BLaER1 treated with 17β-estradiol and CSF1 and Interleukin-3, amounts not matched to agents 10 nM and 100 nM (cell line): Measurements from ENCODE around the gene FKBP1B.

Experiments
- H3K27ac ChIP-seq, 11 experiments: shearing (Covaris generic); formaldehyde crosslinking; 2 replicates each; pipeline ENCODE4 v1.8.1; 2022
- H3K27me3 ChIP-seq, 11 experiments: shearing (Covaris generic); formaldehyde crosslinking; 2 replicates each; pipeline ENCODE4 v1.8.1; 2022
- H3K36me3 ChIP-seq, 11 experiments: shearing (Covaris generic); formaldehyde crosslinking; 2 replicates each; pipeline ENCODE4 v1.8.1; 2022
- H3K4me1 ChIP-seq, 10 experiments: shearing (Covaris generic); formaldehyde crosslinking; 2 replicates each; pipeline ENCODE4 v1.8.1; 2022
- H3K4me2 ChIP-seq, 11 experiments: shearing (Covaris generic); formaldehyde crosslinking; 2 replicates each; pipeline ENCODE4 v1.8.1; 2022
- H3K4me3 ChIP-seq, 10 experiments: shearing (Covaris generic); formaldehyde crosslinking; 2 replicates each; pipeline ENCODE4 v1.8.1; 2022
- H3K9ac ChIP-seq, 11 experiments: shearing (Covaris generic); formaldehyde crosslinking; 2 replicates each; pipeline ENCODE4 v1.8.1; 2022
- H3K9me3 ChIP-seq, 11 experiments: shearing (Covaris generic); formaldehyde crosslinking; replicated peaks in 1 of 11; 2 replicates each; pipeline ENCODE4 v1.8.1; 2022
- H4K20me1 ChIP-seq, 11 experiments: shearing (Covaris generic); formaldehyde crosslinking; 2 replicates each; pipeline ENCODE4 v1.8.1; 2022
- Cebpa-rat ChIP-seq, 11 experiments: shearing (Covaris generic); IDR thresholded peaks; 2 replicates each; pipeline ENCODE4 v1.8.1; 2022

The FKBP1B gene

DNA sequence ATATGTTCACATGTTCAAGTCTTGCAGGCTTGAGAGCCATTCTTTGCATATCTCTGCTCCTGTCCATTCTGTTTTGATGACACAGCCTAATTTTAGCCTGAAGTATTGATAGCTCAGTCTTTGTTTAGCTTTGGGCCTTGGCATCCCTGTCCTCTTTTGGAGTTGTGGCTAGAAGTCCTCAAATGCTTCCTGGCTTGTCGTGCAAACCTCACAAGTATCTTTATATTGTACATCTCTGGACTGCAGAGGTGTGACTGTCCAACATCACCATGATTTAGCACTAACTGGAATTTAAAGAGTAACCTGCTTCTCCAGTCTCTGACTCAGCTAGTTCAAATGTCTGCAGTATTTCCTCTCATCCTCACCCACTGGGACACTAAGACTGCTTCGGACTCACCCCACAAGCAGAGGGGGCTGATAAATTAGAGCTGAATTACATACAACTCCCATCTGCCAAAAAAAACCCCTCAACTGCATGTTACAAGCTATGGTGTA, 61.9 kb downstream of the FKBP1B start:
- Histone ChIP-seq H3K27me3 (no peaks in the 10 kb centered on the region), H4K20me1 (no peaks in the 10 kb centered on the region), H3K4me1 (no peaks in the 10 kb centered on the region), H3K4me3 (no peak overlapping the region), H3K9me3 (peaks cover 19 to 45% (median 35%) of the 10 kb centered on the region in 11 experiments), H3K36me3 (peaks cover 0 to 35% (median 12%) of the 10 kb centered on the region in 11 experiments; a peak in 13 of 22 replicates), H3K9ac (no peak overlapping the region), H3K4me2 (no peak overlapping the region), H3K27ac (no peak overlapping the region)
- no peak for TF ChIP-seq Cebpa-rat (IDR thresholded peaks at IDR 0.05)
